Hematopoietic multipotent progenitor cell (in vitro differentiated cells): ENCODE measurements around the gene SF3A1. TPM values are rescaled to one million over a fixed set of nuclear protein-coding genes. Genes with fewer than 3 reads are reported as not detected.
"Not testable (repeated sequence)": the region's sequence is repeated elsewhere in the genome, so short reads cannot be mapped to it uniquely, and the experiment has no call there.

Source experiments
- DNase-seq, 3 donors: peaks; one replicate each; pipeline ENCODE4 v3.0.0-alpha.2; 2011 to 2015; ENCODE audit warnings: low read depth in 2 of 3, low spot score in 2 of 3
- total RNA-seq: library from RNA; depleted of rRNA; stranded (reverse); fragments of >200 nt; gene quantifications from one replicate; pipeline ENCODE4 v1.2.3, GENCODE V29; 2012

SF3A1 gene
- total RNA-seq = 125 TPM

GRCh38 chr22:30356449-30357235, at the start of gene SF3A1, which contains the start of gene CCDC157:
SF3A1 (minus strand) TSS chr22:30356894; CDS start chr22:30356792, 102 bp downstream.
CCDC157 (plus strand) TSS chr22:30357007; CDS start chr22:30366001, 8,994 bp downstream.
- peak; percentile 84 to 93 (median 92) for DNase-seq

- no peak for DNase-seq
Observed at GRCh38 chr22:30406400-30406799, 49.7 kb upstream of the SF3A1 start.

- no peak for DNase-seq
Observed at GRCh38 chr22:30405731-30406130, 49.0 kb upstream of the SF3A1 start.

GRCh38 chr22:30404307-30404706, 47.6 kb upstream of the SF3A1 start:
- no peak for DNase-seq

GRCh38 chr22:30402766-30403104, 46.0 kb upstream of the SF3A1 start:
- not testable (repeated sequence) for DNase-seq

- DNase-seq = no peak
Observed at GRCh38 chr22:30402028-30402765, 45.5 kb upstream of the SF3A1 start.

GRCh38 chr22:30401024-30401423, 44.3 kb upstream of the SF3A1 start:
- not testable (repeated sequence) for DNase-seq

- DNase-seq = no peak
Observed at GRCh38 chr22:30400159-30400558, 43.5 kb upstream of the SF3A1 start.

- no peak for DNase-seq
Observed at GRCh38 chr22:30399718-30400117, 43.0 kb upstream of the SF3A1 start.

- DNase-seq = no peak
Observed at GRCh38 chr22:30398685-30399680, 42.3 kb upstream of the SF3A1 start.

GRCh38 chr22:30397656-30398635, 41.3 kb upstream of the SF3A1 start:
- DNase-seq = no peak

- peak in 1 of 3 donors; percentile 34 for DNase-seq
Observed at GRCh38 chr22:30396871-30397655, 40.4 kb upstream of the SF3A1 start, which contains the start of gene SEC14L2. SEC14L2 (plus strand) TSS chr22:30397018; CDS start chr22:30397117, 99 bp downstream.

GRCh38 chr22:30393885-30394284, 37.2 kb upstream of the SF3A1 start:
- DNase-seq = no peak

- no peak for DNase-seq
Observed at GRCh38 chr22:30393322-30393680, 36.6 kb upstream of the SF3A1 start.

GRCh38 chr22:30392661-30393321, 36.1 kb upstream of the SF3A1 start:
- DNase-seq = no peak

GRCh38 chr22:30390974-30391691, 34.4 kb upstream of the SF3A1 start:
- DNase-seq = peak; percentile 77 to 90 (median 81)
